Tibial artery (tissue), 4 donors: ENCODE results near the gene KLLN.
A peak's percentile ranks its signal among the peaks of the same experiment; 100 is the strongest.
"Not testable (repeated sequence)": the region's sequence is repeated elsewhere in the genome, so short reads cannot be mapped to it uniquely, and the experiment has no call there.

Experiments
- DNase-seq, 2 donors: peaks; one replicate each; pipeline ENCODE4 v3.0.0-alpha.2; 2019
- H3K27ac ChIP-seq, 2 donors: fragments of 200-600 bp; sonication (generic) in 1 of 2; 1 replicate in 1 of 2; 2 replicates in 1 of 2; pipeline ENCODE4 v1.5.1; 2018 to 2019; ENCODE audit warnings: mild to moderate bottlenecking in 1 of 2
- H3K27me3 ChIP-seq, 2 donors: fragments of 200-600 bp; sonication (generic) in 1 of 2; one replicate each; pipeline versions ENCODE4 v1.5.1 to v1.6.0; 2016 to 2019
- H3K36me3 ChIP-seq, 3 donors: fragments of 200-600 bp; sonication (generic) in 2 of 3; one replicate each; pipeline ENCODE4 v1.5.1; 2016 to 2019; ENCODE audit warnings: mild to moderate bottlenecking in 2 of 3
- H3K4me1 ChIP-seq, 4 donors: fragments of 200-600 bp; sonication (generic) in 2 of 4; 1 replicate in 3 of 4; 2 replicates in 1 of 4; pipeline ENCODE4 v1.5.1; 2016 to 2019
- H3K4me3 ChIP-seq, 2 donors: fragments of 200-600 bp; sonication (generic) in 1 of 2; 1 replicate in 1 of 2; 2 replicates in 1 of 2; pipeline ENCODE4 v1.5.1; 2018 to 2019; ENCODE audit warnings: mild to moderate bottlenecking in 2 of 2
- H3K9me3 ChIP-seq, 3 donors: fragments of 200-600 bp; sonication (generic) in 1 of 3; one replicate each; pipeline ENCODE4 v1.5.1; 2016 to 2019
- intact Hi-C: fragments of 100-400 bp; cut with DNase I; formaldehyde crosslinking; loops from one replicate; pipeline ENCODE4 v1.15.0; 2023; ENCODE audit warnings: low total_unique reads
- TF ChIP-seq, protein P1 (sequence below), 2 experiments: fragments of 200-600 bp in 1 of 2; fragments of 450-650 bp in 1 of 2; IDR thresholded peaks; one replicate each; pipeline ENCODE4 v1.5.1; 2017 to 2019; ENCODE audit warnings: antibody characterized with exemption in 2 of 2, mild to moderate bottlenecking in 1 of 2, moderate library complexity in 1 of 2

Gene KLLN

GRCh38 chr10:87852089-87852488 lies 11.2 kb downstream of the KLLN start:
- Histone ChIP-seq H3K4me3 (no peak overlapping the region), H3K4me1 (no peaks in the 10 kb centered on the region), H3K27ac (no peak overlapping the region), H3K9me3 (no peaks in the 10 kb centered on the region), H3K27me3 (no peaks in the 10 kb centered on the region), H3K36me3 (no peaks in the 10 kb centered on the region)
- TF ChIP-seq, protein P1, sequence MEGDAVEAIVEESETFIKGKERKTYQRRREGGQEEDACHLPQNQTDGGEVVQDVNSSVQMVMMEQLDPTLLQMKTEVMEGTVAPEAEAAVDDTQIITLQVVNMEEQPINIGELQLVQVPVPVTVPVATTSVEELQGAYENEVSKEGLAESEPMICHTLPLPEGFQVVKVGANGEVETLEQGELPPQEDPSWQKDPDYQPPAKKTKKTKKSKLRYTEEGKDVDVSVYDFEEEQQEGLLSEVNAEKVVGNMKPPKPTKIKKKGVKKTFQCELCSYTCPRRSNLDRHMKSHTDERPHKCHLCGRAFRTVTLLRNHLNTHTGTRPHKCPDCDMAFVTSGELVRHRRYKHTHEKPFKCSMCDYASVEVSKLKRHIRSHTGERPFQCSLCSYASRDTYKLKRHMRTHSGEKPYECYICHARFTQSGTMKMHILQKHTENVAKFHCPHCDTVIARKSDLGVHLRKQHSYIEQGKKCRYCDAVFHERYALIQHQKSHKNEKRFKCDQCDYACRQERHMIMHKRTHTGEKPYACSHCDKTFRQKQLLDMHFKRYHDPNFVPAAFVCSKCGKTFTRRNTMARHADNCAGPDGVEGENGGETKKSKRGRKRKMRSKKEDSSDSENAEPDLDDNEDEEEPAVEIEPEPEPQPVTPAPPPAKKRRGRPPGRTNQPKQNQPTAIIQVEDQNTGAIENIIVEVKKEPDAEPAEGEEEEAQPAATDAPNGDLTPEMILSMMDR (IDR thresholded peaks at IDR 0.05), result no peak
- DNase-seq, result no peak
- intact Hi-C loops, result loop anchor here (10.0 kb wide), 1 partner anchor 703 kb away; no protein-coding TSS in a partner anchor

DNA sequence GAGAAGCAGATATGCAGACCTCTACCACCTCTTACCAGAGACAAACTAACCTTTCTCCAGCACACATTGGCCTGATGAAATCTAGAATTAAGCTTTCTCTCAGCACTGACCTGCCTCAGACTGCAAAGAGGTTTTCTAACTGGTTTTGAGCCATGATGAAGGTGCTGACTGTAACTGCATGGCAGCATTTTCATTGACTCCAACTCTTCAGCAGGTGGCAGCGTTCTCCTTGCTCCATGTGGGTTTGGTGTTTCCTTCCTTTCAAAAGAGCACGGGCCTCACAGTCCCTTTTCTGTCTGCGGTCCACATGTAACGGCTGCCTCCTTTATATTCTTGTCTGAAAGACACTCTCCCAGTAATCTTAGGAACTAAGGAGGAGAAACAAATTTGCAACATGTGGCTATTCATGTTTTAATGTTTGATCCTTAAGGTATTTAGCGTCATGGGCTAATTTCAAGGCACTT lies 12.6 kb downstream of the KLLN start:
- intact Hi-C loops, result loop anchor here (10.0 kb wide), 1 partner anchor 704 kb away; no protein-coding TSS in a partner anchor
- no peaks in the 10 kb centered on the region for H3K36me3 ChIP-seq
- H3K9me3 ChIP-seq, result no peaks in the 10 kb centered on the region
- H3K27me3 ChIP-seq, result no peaks in the 10 kb centered on the region
- H3K4me1 ChIP-seq, result no peaks in the 10 kb centered on the region
- DNase-seq, result peak; percentile 57 to 68
- H3K27ac ChIP-seq, result no peak overlapping the region
- TF ChIP-seq, protein P1 (IDR thresholded peaks at IDR 0.05), result peak; percentile 64 to 68
- H3K4me3 ChIP-seq, result no peak overlapping the region

DNA sequence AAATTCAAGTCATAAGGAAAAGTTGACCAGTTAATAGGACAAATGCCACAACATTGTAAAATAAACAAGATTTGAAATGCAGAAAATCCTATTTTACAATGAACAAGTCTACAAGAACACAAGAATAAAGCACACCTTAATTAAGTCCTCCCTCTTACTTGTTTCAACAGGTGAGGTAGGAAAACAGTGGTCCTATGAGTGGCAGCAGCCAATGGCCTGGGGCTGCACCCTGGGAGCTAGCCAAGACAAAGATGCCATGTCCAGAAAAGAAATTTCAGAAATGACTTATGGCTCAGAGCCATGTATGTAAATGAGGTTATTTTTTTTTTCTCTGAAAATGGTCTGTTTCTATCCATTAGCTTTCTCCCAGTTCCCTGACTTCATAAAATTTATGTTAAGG lies 14.3 kb downstream of the KLLN start:
- TF ChIP-seq, protein P1 (IDR thresholded peaks at IDR 0.05), result no peak
- H3K36me3 ChIP-seq, result no peaks in the 10 kb centered on the region
- intact Hi-C loops, result no loop called here
- no peak overlapping the region for H3K27ac ChIP-seq
- DNase-seq, result no peak
- H3K27me3 ChIP-seq, result no peaks in the 10 kb centered on the region
- no peak overlapping the region for H3K4me3 ChIP-seq
- H3K9me3 ChIP-seq, result no peaks in the 10 kb centered on the region
- no peaks in the 10 kb centered on the region for H3K4me1 ChIP-seq

DNA sequence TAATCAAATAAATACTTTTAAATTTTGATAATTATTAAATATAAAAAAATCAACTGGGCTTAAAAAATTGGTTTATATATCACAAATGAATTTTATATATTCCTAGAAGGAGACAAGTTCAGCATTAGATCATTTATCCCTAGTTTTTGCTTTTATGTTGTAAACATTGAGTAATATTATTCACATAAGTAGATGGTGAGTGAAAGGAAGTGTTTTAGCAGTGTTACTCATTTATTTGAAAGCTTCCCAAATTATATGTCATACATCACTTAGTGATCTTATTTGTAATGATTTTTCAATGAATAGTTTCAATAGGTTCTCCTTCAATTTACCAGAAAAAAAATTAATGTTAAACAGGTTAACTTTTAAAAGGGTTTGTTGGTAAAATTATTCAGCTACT lies 15.8 kb downstream of the KLLN start:
- Histone ChIP-seq H3K4me3 (no peak overlapping the region), H3K9me3 (no peaks in the 10 kb centered on the region), H3K4me1 (no peaks in the 10 kb centered on the region), H3K27ac (no peak overlapping the region), H3K27me3 (no peaks in the 10 kb centered on the region), H3K36me3 (no peaks in the 10 kb centered on the region)
- intact Hi-C loops, result no loop called here
- TF ChIP-seq, protein P1 (IDR thresholded peaks at IDR 0.05), result no peak
- no peak for DNase-seq

DNA sequence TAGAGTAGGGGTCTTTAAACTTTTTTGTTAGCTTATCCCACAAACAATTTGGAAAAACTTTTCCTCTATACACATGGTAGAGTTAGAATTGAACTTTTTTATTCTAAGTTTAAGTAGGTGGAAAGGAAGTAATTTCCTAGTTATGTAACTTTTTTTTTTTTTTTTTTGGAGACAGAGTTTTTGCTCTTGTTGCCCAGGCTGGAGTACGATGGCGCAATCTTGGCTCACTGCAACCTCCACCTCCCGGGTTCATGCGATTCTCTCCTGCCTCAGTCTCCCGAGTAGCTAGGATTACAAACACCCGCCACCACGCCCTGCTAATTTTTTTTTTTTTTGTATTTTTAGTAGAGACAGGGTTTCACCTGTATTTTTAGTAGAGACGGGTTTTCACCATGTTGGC lies 16.6 kb downstream of the KLLN start:
- H3K4me3 ChIP-seq, H3K27ac ChIP-seq, H3K4me1 ChIP-seq, intact Hi-C loops, H3K36me3 ChIP-seq, DNase-seq, H3K9me3 ChIP-seq, H3K27me3 ChIP-seq: not testable (repeated sequence)

GRCh38 chr10:87846023-87846422 lies 17.3 kb downstream of the KLLN start:
- H3K9me3 ChIP-seq, result no peaks in the 10 kb centered on the region
- no peak overlapping the region for H3K4me3 ChIP-seq
- no peaks in the 10 kb centered on the region for H3K4me1 ChIP-seq
- no peak for DNase-seq
- intact Hi-C loops, result no loop called here
- no peaks in the 10 kb centered on the region for H3K27me3 ChIP-seq
- no peak overlapping the region for H3K27ac ChIP-seq
- no peaks in the 10 kb centered on the region for H3K36me3 ChIP-seq
- TF ChIP-seq, protein P1 (IDR thresholded peaks at IDR 0.05), result no peak
